HG03378 (cell line): ENCODE data around the gene CFAP91.
A peak's percentile ranks its signal among the peaks of the same experiment; 100 is the strongest.
"Not testable (repeated sequence)": the region's sequence is repeated elsewhere in the genome, so short reads cannot be mapped to it uniquely, and the experiment has no call there.

Experiments
- ATAC-seq: cut with Tn5 transposase; IDR thresholded peaks from one replicate; pipeline ENCODE4 v1.9.1; 2021; ENCODE audit warnings: mild to moderate bottlenecking, moderate library complexity; ENCODE audit not compliant: unreplicated experiment

The CFAP91 gene

DNA sequence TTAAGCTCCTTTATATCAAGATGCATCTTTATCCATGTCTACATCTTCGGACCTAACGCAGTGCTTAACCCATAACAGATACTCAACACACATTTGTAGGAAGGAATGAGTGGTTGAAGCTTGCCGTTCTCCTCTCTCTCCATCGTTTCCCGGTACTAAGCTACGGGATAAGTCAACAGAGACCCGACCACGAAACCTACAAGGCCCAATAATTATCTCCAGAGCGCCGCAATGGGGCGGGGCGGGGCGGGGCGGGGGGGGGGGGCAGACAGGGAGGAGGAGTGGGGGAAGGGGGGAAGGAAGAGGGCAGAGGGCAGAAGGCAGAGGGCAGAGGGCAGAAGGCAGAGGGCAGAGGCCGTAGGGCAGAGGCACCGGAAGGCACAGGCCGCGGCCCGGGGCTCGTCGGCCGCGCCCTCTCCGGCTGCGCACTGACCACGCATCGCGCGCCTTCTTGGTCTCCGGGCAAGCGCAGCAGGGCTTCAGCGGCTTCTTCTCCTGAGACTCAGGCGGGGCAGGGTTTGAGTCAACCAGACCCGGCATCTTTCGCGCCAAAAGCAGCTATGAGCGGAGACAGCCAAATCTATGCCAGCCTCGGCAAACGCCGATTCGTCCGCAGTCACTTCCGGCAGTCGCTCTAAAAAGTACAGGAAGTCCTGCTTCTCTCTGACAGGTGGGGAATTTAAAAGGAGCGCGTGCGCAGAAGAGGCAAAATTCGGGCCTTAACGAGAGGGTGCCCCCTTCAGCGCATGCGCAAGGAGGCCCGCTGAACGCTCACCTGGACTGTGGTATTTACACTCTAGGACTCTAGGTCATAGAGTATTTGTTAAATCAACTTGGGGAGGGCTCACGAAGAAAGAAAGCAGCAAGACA lies 25.8 kb upstream of the CFAP91 start, which contains the start of gene COX17:
COX17 (minus strand) TSS at position 636 of the 870 bp plus-strand sequence; CDS start at position 540, 96 bp downstream.
- peak; percentile 91 for ATAC-seq

DNA sequence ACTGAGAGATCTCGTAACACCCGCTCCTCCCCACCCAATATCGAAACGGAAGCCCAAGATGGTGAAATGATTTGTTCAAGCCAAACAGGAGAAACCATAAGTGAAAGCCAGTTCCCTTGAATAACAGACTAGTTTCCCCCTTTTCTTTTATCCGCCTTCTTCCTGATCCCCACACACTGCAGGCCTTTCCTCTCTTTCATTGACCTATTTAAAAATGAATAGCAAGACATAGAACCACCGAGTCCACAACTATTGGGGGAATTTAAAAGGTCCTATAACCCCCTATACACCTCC lies 25.2 kb upstream of the CFAP91 start:
- ATAC-seq = no peak

DNA sequence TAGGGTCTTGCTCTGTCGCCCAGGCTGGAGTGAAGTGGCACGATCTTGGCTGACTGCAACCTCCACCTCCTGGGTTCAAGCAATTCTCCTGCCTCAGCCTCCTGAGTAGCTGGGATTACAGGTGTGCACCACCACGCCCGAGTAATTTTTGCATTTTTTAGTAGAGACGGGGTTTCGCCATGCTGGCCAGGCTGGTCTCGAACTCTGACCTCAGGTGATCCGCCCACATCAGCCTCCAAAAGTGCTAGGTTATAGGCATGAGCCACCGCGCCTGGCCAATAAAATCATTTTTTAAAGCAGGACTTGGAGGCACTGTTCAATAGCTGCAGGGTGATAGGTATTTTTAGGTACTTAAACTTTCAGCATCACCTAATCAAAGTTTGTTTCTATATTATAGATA lies 24.6 kb upstream of the CFAP91 start:
- not testable (repeated sequence) for ATAC-seq

DNA sequence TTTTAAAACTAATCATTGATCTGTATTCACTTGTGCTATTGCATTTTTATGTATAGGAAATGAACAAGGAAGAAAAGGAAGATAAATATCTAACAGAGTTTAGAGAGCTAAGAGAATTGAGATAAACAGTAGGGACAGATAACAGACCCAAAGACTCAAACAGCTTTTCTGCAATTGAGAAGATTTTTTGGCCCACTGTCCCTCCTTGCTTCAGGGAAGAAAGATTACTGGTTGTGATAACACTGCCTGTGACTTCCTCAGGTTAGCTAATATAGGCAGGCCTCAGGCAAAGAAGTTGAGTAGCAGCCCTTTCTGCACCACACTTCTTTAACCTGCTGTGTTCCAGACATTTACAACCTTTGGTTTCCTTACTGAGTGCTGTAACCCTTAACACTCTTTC lies 22.9 kb upstream of the CFAP91 start:
- ATAC-seq = no peak

DNA sequence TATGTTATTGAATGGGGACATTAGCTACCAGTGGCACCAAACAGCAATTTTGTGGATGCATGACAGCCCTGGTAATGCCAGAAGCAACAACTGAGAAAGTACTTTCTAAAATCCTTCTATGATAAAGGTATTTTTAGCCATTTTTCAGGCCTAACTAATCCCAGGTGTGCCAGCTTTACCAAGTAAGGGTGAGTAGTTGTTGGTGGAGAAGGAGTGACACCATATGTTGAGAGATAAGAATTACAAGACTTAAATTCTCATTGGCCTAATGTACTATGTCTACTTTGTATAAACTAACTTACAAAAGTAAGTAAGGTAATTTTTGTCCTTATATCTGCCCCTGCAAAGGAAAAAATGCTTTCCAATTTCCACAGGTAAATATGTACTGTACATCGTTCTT lies 21.5 kb upstream of the CFAP91 start:
- peak; percentile 41 for ATAC-seq

DNA sequence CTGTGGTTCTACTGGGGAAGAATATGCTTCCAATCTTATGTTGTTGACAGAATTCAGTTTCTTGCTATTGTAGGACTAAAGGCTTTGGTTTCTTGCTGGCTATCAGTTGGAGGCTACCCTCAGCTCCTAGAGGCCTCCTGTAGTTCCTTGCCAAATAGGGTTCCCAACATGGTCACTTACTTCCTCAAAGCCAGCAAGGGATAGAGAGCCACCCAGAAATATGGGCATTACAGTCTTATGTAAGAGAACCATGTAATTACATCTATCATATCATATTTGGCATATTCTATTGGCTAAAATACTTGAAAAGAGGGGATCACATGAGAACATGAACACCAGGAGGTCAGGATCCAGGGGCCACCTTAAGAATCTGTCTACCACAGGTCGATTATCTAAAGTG lies 19.4 kb upstream of the CFAP91 start:
- no peak for ATAC-seq

DNA sequence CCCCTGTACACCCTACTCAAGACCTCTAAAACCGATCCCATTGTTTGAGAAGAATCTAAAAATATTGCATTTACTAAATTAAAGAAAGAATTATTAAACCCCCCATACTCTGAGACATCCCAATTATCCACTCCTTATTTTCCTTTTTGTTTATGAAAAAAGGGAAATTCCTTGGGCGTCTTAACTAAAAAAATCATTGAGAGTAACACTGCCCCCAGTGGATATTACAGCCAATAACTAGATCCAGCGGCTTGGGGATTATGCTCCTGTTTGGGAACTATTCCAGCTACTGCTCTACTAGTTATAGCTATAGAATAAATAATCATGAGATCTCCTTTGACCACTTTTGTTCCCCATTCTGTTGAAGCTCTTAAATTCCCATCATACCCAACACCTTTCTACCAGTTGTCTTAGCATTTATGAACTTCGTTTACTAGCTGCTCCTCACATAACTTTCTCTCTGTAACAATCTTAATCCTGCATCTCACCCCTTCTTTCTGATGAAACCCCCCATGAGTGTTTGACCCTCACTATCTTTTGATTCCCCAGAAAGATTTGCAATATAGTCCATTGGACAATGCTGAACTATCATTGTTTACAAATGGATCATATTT lies 12.7 kb upstream of the CFAP91 start:
- no peak for ATAC-seq

DNA sequence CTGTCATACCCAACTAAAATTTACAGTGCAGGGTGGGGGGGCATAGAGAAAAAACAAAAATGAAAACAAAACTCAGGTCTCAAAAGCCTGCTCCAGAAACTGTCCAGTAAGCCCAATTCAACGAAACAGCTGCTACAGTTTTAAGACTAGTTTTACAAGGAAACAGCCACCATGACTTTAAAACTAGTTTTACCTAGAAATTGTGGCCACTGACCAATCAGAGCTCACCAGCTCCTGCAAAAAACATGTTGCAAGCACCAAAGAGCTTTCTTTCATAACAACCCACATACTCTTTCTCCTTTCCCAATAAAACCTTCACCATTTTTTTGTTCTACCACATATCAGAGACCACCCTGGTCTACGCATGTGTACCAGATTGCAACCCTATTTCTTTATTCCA lies 7.3 kb upstream of the CFAP91 start:
- no peak for ATAC-seq

DNA sequence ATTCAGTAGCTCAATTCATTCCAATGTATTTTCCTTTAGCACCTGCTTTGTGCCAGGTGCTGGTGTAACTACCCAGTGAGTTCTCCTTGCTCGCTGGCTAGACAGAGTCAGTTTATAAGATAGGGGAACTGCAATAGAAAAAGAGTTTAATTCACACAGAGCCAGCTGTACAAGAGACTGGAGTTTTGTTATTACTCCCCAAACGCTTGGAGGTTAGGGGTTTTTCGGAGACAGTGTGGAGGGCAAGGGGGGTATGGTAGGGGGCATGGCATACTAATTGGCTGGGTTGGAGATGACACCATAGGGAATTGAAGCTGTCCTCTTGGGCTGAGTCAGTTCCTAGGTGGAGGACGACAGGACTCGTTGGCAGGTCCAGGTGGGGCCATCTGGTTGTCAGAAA lies 5.4 kb upstream of the CFAP91 start:
- ATAC-seq = peak; percentile 61

DNA sequence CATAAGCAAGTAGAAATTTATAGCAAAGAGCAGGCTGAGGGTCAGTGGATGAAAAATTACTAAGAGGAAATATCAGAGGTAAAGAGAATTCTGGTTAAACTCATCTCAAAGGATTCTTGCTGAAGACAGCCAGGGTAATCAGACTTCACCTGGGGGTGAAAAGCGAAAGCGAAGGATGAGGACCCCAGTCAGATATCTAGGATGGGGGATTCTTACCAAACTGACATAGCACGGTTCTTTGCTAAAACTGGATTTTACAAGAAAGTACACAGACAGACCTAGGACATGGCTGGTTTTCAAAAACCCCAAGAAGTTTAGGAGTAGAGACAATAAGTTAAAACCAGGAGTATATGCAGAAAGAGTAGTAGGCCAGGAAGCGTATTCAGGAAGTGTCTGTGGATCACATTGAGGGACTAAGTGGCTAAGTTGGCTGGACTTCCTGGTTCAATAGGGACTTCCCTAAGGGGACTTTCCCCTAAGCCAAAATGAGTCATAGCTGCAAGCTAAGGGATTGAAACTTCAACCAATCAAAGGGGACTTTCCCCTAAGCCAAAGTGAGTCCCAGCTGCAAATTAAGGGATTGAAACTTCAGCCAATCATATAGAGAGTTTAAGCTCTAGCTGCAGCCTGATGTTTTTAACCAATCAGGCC lies 2.4 kb upstream of the CFAP91 start:
- ATAC-seq = peak; percentile 47

DNA sequence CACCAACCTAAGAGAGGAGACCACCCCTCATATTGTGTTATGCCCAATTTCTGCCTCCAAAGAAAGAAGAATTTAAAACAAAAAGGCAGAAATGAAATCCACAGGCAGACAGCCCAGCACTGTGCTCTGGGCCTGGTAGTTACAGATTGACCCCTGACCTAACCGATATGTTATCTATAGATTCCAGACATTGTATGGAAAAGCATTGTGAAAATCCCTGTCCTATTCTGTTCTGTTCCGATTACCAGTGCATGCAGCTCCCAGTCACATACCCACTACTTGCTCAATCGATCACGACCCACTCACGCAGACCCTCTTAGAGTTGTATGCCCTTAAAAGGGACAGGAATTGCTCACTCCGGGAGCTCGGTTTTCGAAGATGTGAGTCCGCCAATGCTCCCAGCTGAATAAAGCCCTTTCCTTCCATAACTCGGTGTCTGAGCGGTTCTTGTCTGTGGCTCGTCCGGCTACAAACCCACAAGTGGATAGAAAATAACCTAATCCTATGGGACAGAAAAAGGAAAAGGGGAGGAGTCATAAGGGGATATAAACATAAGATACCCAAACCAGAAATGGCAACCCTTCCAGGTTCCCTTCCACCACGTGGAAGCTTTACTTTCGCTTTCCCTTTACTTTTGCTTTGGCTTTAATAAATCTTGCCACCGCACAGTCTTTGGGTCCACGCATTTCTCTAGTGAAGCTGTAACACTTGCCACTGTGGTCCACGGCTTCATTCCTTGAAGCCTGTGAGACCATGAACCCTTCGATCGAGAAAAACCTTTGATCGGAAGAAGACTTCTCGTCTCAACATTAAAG lies 1.7 kb upstream of the CFAP91 start:
- ATAC-seq = peak; percentile 0

DNA sequence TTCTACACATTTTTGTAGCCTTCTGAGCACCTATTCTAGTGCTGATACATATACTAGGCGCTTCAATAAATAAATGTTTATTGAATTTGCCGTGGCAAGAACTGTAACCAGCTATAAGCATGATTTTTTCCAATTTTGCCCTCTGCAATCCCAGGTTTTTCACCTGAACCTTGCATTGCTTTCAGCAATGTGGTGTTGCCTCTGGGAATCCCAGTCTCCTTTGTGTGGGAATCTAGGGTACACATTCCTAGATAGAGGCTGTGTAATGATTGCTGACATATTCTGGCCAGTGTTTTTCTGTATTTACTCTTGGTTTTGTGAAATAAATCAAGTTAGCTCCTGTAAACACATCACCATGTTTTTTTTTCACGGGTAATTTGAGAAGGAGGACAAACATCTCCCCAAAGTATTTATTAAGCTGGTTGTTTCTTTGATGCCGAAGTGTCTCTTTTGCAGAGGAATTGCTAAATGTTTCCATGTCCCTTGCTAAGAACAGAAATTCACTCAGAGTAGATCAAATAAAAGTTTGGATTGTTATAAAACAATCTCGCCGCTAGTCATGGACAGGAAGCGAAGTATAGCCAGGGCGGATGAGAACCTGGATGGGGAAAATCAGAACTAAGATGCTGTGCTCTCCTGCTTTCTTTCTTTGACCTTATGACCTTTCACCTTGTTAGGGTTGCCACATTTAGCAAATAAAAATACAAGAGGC lies 1.2 kb downstream of the CFAP91 start:
- no peak for ATAC-seq

DNA sequence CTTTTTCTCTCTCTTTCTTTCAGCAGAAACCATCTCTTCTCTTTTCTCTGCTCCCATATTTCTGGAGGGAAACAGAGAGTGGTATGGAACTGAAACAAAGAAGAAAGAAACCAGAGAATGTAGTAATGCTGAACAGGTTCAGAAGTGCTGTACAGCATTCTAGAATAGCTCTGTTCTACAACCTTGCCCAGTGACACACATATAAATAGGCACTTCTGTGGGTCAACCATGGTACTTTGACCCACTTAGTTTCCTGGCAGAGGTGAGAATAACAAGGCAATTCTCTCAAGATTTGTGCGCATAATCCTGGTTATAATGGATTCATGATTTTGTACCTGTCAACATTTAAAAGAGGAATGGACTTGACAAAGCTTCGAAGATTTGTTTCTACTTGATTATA lies 12.3 kb downstream of the CFAP91 start:
- ATAC-seq = no peak

DNA sequence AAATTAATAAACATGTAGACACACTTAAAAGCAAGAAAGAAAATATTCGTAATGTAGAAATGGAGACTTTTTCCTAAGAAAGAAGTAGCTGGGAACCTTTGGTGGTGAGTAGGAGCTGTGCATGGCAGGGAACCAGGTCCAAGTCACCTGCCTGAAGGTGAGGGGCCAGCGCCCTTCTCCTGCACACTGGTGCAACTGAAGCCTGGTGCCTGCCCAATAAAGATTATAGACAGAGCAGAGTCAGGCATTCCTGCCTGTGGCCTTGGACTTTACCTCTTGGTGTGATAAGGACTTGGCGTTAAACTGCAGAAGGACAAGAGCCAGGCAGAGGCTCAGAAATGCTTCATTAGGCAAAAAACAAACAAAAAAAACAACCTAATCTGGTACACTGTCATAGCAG lies 14.2 kb downstream of the CFAP91 start:
- ATAC-seq = no peak

DNA sequence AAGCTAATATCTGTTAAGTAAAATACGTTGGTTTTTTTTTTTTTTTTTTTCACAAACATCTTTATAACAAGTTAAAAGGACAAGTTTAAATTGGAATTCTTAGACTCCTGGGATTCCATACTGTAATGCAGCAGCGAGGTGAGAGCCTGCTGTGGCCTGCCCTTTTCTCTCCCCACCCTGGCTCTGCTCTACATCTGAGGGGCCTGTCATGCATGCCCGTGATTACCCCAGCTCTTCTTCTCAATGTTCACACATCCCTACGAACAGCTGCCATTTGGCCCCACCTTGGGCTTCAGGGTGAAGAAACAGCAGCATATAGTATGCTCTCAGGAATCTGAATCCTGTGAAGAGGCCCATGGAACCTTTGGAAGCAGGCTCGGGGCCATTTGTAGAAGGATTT lies 14.7 kb downstream of the CFAP91 start:
- ATAC-seq = no peak

DNA sequence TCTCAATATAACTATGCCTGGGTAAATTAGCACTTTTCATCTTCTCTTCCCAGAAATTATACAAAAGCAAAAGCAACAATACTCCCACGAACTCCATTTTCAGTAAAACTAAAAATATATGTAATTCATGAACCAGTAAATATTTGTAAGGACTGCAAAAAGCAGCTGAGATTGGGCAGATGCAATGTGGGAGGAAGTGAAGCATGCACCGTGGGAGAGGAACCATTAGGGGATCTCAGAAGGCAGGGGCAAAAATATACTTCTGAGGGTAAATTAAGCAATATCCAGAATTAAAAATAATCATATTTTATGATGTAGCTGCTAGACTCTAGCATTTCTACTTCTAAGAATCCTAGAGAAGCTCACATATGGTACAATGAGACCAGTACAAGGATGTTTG lies 20.2 kb downstream of the CFAP91 start:
- ATAC-seq = no peak

DNA sequence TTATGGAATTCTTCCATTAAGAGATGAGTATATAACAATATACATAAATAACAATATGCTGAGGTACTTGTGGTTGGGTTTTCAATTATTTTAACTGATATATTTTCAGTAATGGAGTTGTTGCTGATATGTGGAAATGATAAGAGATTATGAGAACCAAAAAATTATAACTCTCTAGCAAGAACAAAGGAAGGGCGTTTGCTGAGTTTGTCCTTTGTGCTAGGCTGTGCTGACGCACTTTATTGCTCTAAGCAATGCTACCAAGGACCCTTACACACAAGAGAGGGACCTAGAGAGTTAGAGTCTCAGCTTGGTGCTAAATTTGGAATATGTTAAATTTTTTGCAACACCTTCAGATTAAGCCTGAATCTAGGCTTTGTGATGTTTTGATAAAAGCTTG lies 24.1 kb downstream of the CFAP91 start:
- no peak for ATAC-seq

DNA sequence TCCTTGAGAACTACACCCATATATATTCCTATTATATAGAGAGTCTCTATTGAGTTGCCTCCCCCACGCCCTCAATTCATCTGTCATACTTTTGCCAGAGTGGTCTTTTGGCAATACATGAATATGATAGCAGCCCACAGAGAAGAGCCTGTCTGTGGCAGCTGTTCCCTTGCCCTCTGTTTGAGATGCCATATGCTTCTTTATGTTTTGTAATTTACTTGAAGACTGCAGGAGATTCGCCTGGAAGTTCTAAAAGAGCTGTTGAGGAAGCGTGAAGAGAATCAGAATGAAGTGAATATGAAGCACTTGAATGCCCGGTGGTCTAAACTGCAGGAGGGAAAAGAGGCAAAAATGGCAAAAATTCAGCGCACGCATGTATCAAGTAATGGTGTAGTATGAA lies 27.2 kb downstream of the CFAP91 start:
- no peak for ATAC-seq

DNA sequence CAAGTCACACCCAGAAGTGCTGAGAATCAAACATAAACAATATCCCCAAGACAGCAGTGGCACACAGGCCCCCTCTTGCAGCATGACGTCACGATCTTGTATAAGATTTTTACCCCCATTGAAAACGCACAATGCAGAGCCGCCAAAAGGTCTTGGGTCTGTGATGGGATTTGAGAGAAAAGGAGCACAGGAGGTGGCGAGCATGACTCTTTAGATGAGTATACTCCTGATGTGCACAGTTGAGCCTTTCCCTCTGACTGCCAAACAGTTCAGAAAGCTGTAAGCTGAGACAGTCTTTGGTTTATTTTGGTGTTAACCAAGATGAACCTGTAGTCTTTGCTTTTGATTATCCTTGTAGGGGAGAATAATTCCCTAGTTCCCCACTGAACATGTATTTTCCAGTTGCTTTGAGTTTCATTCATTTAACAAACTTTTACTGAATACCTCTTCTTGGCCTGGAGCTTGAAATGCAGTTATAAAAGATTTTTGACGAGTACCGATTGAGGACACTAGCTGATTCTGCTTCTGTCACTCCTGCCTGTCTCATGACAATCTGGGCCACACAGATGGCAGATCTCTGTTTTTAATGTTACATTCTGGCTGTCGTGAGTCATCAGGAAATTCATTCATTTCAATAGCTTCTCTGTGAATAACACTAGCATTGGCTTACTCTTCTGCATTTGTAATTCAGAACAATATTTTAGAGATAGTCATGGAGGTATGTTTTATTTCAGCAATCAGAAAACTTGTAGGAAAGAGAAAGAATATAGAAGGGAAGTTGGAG lies 28.9 kb downstream of the CFAP91 start:
- no peak for ATAC-seq

DNA sequence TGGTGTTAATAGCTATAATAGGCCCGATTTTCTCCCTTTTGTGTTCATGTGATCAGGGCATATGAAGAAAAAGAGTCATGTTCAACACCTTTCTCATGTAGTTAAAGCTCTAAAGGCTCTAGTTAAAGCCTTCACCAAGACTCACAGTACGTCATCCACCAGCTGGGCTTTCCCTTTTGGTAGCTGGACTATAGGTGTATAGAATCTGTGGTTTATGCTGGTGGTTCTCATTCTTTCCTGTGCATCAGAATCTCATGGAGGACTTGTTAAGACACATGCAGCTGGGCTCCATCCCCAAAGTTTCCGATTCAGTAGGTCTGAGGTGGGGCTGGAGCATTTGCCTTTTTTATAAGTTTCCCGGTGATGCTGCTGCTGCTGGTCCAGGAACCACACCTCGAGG lies 31.0 kb downstream of the CFAP91 start:
- no peak for ATAC-seq
